IPS DF 4.7 (cell line): ENCODE results near the gene SP1.
"Not testable (repeated sequence)": the region's sequence is repeated elsewhere in the genome, so short reads cannot be mapped to it uniquely, and the experiment has no call there.

Experiments used
- DNase-seq: peaks from one replicate; pipeline ENCODE4 v3.0.0-alpha.2; 2013; ENCODE audit warnings: low spot score; ENCODE audit errors: extremely low read depth

Gene SP1

DNA sequence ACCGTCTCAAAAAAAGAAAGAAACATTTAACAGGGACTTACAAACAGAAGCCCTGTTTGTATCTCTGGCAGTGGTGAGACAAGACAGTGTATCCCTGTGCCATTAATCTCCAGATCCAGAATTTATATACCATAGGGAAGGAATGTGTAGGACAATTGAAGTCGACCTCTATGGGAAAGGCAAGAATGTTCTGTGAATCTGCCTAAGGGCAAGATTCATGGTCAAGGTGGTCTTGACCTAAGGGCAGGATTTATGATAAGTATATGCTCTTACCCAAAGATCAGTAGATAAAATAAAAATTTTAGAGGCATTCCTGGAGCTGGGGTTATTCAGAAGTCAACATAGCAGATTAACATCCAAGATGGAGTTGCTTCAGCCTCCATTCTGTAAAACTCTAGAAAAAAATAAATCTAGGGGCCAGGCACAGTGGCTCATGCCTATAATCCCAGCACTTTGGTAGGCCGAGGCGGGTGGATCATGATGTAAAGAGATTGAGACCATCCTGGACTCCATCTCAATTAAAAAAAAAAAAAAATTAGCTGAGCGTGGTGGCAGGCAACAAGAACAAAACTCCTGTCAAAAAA, 21.0 kb upstream of the SP1 start:
- no peak for DNase-seq

DNA sequence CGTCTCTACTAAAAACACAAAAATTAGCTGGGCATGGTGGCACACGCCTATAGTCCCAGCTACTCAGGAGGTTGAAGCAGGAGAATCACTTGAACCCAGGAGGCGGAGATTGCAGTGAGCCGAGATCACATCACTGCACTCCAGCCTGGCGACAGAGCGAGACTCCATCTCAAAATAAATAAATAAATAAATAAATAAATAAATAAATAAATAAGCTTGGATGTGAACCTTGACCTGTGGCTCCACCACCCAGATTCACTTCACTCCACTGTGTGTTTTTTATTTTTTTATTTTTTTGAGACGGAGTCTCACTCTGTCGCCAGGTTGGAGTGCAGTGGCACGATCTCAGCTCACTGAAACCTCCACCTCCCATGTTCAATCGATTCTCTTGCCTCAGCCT, 18.3 kb upstream of the SP1 start:
- DNase-seq = not testable (repeated sequence)

DNA sequence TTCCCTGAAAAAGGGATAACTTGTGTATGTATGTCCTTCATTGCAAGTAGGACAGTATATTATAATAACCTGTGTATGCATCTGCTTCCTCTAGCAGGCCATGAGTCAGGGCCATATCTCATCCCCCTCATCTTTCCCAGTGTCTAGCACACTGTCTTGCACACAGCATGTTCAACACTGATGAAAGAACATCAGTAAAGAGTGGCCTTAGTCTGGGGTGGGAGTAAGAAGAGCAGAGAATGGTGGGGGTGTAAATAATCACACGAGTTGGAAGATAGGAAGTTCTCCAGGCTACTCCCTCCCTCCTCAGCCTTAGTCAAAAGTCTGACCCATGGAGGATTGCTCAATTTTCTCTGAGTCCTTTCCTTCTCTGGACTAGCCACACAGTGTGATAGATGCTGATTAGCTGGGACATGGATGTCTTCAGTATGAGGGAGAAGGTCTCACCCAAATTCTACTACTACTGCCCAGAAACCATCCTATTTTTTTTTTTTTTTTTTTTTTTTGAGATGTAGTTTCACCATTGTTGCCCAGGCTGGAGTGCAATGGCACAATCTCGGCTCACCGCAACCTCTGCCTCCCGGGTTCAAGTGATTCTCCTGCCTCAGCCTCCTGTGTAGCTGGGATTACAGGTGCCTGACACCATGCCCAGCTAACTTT, 14.6 kb upstream of the SP1 start:
- no peak for DNase-seq

DNA sequence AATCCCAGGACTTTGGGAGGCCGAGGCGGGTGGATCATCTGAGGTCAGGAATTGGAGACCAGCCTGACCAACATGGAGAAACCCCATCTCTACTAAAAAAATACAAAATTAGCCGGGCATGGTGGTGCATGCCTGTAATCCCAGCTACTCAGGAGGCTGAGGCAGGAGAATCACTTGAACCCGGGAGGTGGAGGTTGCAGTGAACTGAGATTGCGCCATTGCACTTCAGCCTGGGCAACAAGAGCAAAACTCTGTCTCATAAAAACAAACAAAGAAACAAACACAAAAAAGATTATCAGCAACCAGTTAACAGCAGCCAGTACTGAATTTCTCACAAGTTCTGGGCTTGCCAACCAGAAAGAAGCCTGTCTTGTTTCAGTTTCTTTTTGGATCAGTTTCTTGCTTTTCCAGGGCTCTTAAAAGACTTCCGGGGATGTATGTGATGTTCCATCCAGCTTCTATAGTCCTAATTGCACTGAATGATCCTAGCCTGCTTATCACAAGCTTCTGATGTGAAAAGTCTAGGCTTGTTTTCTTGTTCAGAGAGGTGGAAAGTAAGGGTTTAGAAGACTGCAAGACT, 6.3 kb upstream of the SP1 start:
- DNase-seq = not testable (repeated sequence)

DNA sequence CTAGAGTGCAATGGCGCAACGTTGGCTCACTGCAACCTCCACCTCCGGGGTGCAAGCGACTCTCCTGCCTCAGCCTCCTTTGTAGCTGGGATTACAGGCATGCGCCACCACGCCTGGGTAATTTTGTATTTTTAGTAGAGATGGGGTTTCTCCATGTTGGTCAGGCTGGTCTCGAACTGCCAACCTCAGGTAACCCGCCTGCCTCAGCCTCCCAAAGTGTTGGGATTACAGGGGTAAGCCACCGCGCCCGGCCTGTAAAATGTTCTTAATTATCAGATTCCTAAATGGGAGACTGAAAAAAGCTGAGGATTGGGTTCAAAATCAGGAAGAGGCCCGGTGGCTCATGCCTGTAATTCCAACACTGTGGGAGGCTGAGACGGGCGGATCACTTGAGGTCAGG, 5.7 kb upstream of the SP1 start:
- not testable (repeated sequence) for DNase-seq

DNA sequence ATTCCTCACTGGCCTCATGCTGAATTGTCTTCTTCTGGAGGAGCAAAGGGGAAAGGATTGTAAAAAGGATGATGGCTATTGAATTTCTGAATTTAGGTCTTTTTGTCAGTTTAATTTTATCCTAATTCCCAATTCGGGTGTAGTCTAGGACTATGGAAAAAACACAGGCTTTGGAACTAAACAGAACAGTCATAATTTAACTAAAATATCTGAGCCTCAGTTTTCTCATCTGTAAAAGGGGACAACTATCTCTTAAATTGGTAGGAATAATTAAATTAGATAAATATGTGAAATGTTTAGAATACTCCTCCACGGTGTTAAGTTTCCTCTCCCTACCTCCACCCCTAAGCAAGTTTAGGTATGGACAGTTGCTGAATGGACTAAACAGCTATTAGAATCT, 3.2 kb upstream of the SP1 start:
- no peak for DNase-seq

DNA sequence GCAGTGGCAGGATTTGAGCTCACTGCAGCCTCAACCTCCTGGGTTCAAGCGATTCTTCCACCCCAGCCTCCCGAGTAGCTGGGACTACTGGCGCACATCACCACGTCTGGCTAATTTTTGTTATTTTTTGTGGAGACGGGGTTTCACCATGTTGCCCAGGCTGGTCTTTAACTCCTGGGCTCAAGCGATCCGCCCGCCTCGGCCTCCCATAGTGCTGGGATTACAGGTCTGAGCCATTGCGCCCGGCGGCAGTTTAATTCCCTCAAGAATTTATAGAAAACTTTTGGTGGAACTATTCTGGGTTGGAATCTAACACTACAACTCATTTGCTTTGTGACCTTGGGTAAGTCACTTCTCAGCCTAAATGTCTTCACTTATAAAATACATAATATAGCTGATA, 1.8 kb upstream of the SP1 start:
- no peak for DNase-seq

DNA sequence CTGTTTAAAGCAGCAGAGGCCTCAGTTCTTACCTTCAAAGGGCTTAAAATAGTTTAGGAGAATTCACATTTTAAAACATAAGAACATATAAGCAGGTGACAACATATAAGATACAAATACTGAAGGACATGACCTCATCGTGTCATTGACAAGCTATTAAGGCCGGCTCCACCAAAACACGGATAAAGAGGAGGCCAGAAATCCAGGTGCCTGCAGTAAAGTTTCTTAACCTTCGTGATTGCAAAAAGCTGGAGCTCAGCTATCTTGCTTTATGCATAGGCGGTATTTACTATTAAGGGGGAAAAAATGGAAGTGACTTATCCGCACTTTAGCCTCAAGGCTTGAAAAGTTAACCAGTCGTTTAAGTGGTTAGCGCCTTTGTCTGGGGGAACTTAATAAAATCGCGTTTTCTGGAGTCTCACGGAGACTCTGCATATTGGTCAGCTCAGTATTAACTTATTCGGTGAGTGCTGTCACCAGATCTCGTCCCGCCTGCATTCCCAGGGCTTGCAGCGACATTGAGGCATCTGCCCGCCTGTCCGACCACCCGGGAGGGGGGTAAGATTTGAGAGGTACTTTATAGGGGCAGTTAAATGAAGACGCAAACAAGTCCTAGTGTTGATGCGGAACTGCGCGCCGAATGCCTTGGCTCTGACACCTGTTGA, 1.1 kb upstream of the SP1 start:
- no peak for DNase-seq

DNA sequence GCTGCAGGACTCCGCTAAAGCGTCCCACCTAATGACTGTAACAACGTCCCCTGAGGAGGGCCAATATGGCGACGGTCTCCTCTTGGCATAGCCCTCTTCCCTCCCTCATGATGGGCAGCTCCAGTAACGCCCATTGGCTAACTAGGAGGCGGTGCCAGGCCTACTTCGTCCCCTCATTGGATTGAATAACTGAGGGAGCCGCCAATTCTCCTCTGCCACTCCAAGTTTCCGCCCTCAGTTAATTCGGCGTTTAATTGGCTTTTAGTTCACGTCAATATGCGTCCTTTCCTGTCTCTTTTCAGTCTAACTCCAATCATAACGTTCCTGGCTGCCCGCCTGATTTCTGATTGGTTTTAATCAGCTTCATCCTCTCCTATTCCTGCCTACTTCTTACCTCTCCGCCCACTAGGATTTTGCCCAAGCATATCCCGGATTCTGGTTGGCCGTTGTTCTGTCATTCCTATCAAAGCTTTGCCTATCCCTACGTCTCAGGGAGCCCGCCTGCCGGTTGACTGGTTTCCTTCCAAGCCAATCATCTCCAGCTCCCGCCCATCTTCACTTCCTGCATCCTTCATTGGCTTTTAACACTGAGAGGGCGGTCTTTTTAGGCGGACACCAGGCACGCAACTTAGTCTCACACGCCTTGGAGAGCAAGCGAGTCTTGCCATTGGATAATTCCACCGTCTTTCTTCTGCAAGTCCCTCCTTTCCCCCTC, 430 bp upstream of the SP1 start:
- DNase-seq = peak; percentile 100

DNA sequence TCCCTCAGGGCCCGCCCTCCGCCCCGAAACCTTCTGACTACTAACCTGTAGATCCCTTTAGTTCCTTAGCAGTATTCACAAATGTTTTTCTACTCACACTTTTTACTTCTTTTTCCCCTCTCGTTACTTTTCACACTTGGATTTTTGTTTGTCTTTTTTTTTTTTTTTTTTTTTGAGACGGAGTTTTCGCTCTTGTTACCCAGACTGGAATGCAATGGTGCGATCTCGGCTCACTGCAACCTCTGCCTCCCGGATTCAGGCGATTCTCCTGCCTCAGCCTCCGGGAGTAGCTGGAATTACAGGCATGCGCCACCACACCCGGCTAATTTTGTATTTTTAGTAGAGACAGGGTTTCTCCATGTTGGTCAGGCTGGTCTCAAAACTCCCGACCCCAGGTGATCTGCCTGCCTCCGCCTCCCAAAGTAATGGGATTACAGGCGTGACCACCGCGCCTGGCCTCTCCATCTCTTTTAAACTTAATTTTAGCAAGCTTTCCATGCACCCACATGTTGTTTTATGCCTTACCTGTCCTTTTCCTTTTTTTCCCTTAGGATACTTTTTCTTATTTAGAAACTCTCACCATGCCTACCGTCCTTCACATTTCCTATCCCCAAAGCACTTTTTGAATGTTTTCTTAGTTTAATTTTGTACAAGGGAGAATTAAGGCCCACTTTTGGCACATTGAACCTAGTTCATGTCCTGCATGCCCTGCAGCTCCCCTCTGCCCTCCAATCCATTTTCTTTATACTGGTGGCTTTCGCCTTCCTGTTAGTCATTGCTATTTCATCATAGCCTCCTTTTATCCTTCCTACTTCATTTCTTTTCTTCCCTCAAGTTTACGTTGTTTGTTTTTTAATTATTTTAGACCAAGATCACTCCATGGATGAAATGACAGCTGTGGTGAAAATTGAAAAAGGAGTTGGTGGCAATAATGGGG, 1.1 kb downstream of the SP1 start:
- no peak for DNase-seq

DNA sequence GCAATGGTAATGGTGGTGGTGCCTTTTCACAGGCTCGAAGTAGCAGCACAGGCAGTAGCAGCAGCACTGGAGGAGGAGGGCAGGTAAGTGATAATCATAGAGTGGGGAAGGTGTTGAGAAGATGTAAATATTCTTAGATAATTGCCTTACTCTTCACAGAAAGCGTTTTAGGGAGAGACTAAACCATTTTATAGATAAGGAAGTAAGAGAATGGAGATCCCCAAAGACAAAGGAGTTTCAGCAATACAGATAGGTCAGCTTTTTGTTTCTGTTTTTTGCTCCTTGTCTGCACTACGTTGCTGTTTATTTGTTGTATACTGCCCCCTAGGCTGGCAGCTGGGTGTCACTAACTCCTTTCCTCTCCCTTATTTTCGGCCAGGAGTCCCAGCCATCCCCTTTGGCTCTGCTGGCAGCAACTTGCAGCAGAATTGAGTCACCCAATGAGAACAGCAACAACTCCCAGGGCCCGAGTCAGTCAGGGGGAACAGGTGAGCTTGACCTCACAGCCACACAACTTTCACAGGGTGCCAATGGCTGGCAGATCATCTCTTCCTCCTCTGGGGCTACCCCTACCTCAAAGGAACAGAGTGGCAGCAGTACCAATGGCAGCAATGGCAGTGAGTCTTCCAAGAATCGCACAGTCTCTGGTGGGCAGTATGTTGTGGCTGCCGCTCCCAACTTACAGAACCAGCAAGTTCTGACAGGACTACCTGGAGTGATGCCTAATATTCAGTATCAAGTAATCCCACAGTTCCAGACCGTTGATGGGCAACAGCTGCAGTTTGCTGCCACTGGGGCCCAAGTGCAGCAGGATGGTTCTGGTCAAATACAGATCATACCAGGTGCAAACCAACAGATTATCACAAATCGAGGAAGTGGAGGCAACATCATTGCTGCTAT, 2.0 kb downstream of the SP1 start:
- no peak for DNase-seq

DNA sequence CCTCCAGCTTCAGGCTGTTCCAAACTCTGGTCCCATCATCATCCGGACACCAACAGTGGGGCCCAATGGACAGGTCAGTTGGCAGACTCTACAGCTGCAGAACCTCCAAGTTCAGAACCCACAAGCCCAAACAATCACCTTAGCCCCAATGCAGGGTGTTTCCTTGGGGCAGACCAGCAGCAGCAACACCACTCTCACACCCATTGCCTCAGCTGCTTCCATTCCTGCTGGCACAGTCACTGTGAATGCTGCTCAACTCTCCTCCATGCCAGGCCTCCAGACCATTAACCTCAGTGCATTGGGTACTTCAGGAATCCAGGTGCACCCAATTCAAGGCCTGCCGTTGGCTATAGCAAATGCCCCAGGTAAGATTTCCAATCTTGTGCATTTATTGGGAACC, 3.3 kb downstream of the SP1 start:
- no peak for DNase-seq

DNA sequence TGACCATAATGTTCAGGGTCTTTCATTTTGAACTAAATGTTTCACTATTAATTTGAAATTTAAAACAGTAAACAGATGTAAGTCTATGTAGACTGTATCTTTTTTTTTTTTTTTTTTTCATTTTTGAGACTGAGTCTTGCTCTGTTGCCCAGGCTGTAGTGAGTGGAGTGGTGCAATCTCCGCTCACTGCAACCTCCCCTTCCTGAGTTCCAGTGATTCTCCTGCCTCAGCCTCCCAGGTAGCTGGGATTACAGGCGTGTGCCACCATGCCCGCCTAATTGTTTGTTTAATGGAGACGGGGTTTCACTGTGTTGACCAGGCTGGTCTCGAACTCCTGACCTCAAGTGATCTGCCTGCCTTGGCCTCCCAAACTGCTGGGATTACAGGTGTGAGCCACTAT, 6.4 kb downstream of the SP1 start:
- DNase-seq = not testable (repeated sequence)

DNA sequence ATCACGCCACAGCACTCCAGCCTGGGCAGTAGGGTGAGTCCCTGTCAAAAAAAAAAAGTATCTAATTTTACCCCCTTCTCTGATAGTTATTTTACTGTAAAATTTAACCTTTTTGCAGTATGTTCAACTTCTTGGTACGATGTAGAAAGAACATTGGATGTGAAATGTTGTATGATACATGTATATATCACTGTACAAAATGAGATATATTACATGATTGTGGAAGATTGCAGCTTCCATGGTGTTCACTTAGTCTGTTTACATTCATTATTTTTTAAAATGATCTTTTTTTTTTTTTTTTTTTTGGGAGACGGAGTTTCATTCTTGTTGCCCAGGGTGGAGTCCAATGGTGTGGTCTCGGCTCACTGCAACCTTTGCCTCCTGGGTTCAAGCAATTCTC, 9.0 kb downstream of the SP1 start:
- no peak for DNase-seq

DNA sequence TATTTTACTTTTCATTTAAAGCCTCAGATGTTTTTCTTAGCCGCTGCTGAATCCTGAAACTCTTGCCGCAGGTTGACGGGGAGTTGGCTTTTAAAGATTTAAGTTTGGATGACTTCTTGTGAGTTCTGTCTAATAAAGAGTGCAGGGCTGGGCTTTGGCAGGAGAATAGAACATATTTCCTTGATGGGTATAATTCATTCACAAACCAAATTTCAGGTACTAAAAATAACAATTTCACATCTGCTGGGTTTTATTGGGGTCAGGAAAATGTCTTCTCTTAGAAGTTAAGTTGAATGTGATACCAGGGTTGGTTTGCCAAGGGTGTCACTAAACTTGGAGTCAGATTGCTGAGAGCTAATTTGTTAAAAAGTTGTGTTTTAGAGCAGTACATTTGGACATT, 9.7 kb downstream of the SP1 start:
- DNase-seq = no peak

DNA sequence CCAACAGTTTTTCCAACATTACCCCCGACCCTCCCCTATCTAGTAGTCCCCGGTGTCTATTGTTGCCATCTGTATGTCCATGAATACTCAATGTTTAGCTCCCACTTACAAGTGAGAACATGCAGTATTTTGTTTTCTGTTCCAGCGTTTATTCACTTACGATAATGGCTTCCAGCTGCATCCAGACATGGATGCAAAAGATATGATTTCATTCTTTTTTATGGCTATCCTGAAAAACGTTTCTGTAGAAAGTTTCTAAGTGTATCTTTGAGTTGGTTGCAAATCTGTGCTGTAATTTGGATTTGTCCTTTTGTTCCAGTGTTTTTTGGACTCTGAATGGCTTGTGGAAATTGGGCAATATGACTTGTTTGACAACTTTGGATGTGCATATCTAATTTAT, 11.7 kb downstream of the SP1 start:
- DNase-seq = no peak

DNA sequence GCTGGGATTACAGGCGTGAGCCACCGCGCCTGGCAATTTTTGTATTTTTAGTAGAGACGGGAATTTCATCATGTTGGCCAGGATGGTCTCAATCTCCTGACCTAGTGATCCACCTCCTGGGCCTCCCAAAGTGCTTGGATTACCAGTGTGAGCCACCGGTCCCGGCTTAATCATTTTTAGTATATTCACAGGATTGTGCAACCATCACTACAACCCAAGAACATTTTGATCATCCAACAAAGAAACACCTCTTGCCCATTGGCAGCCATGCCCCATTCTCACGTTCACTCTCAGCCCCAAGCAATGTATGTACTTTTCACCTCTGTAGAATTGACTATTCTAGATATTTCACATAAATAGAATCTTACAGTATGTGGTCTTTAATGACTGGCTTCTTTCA, 19.9 kb downstream of the SP1 start:
- DNase-seq = no peak

DNA sequence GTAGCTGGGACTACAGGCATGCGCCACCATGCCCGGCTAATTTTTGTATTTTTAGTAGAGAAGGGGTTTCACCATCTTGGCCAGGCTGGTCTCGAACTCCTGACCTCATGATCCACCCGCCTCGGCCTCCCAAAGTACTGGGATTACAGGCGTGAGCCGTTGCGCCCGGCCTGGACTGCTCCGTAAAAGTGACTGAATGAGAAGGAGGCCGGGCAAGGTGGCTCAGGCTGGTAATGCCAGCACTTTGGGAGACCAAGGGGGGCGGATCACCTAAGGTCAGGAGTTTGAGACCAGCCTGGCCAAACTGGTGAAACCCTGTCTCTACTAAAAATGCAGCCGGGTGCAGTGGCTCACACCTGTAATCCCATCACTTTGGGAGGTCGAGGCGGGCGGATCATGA, 22.4 kb downstream of the SP1 start:
- DNase-seq = not testable (repeated sequence)

DNA sequence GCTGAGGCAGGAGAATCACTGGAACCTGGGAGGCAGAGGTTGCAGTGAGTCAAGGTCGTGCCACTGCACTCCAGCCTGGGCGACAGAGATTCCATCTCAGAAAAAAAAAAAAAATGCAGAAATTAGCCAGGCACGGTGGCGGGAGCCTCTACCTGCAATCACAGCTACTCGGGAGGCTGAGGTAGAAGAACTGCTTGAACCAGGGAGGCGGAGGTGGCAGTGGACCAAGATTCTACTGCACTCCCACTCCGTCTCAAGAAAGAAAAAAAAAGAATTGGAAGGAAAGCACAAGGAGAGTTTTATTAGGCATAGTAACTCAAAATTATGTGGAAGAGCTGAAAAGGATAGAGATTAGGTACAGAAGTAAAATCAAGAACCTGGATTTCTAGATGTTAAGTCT, 22.9 kb downstream of the SP1 start:
- no peak for DNase-seq

DNA sequence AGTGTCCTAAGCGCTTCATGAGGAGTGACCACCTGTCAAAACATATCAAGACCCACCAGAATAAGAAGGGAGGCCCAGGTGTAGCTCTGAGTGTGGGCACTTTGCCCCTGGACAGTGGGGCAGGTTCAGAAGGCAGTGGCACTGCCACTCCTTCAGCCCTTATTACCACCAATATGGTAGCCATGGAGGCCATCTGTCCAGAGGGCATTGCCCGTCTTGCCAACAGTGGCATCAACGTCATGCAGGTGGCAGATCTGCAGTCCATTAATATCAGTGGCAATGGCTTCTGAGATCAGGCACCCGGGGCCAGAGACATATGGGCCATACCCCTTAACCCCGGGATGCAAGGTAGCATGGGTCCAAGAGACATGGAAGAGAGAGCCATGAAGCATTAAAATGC, 31.0 kb downstream of the SP1 start:
- DNase-seq = no peak
